ENCODE data around the gene CPZ. TPM values are rescaled to one million over a fixed set of nuclear protein-coding genes. Genes with fewer than 3 reads are reported as not detected.

Gene CPZ
- 11.2 and 30.3 TPM in 2 replicates for total RNA-seq

GRCh38 chr4:8592366-8593263, at the start of gene CPZ:
Gene CPZ, plus strand, starts transcription at chr4:8592765. Its CDS starts 69 bp downstream, at chr4:8592834.

GRCh38 chr4:8580321-8581093, 12.1 kb upstream of the CPZ start, which contains the start of gene GPR78:
Gene GPR78, plus strand, starts transcription at chr4:8580392. Its CDS starts 591 bp downstream, at chr4:8580983.

Other genes with a start within 250 kb of the CPZ start
- gene ACOX3, start 152.0 kb upstream of the CPZ start, total RNA-seq, result 32.3 and 38.6 TPM in 2 replicates
- gene TRMT44, start 152.0 kb upstream of the CPZ start, total RNA-seq, result 15.4 and 18.3 TPM in 2 replicates
- gene GPR78, start 12.4 kb upstream of the CPZ start, total RNA-seq, result 0.51 and 1.2 TPM in 2 replicates

Data from smooth muscle cell of the umbilical artery (primary cell).